HG02588 (cell line): Measurements from ENCODE around the gene MAG.
"Not testable (repeated sequence)": the region's sequence is repeated elsewhere in the genome, so short reads cannot be mapped to it uniquely, and the experiment has no call there.

Experiments
- ATAC-seq: cut with Tn5 transposase; IDR thresholded peaks from one replicate; pipeline ENCODE4 v1.9.1; 2021; ENCODE audit warnings: mild to moderate bottlenecking, moderate library complexity; ENCODE audit not compliant: unreplicated experiment

The MAG gene

DNA sequence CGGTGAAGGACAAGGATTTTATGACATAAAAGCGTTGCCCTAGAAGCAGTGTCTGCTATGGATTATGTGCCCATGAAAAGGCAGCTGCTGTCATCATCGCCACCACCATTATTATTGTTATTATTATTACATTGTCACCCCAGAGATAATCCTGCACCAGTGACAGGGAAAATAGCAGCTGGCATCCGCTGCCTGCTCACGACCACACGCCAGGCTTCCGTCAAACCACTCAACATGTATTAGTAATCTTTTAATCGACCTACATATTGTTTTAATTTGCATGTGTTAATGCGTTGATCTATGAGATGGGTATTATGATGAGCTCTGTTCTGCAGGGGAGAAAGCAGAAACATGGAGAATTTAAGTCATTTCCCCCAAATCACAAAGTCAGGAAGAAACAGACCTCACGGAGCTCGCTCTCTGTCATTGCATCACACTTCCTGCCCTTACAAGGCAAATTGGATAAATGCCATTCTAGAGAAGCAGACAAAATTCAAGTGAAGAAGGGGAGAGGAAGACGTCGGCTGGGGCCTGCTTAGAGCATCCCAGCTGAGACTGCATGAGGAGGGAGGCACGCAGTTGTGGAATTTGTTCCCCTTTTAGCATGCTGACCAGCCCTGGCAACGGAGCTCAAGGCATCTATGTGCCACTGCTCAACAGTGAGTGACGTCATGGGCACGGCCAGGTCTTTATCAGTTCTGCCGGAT is 66.1 kb downstream of the MAG start, which contains the start of gene FFAR3:
Gene FFAR3 (plus strand): TSS at position 594 of the 707 bp plus-strand sequence. CDS start 431 bp downstream, outside the sequence.
- no peak for ATAC-seq

- not testable (repeated sequence) for ATAC-seq
Observed at GRCh38 chr19:35358834-35359233, 66.9 kb downstream of the MAG start.

DNA sequence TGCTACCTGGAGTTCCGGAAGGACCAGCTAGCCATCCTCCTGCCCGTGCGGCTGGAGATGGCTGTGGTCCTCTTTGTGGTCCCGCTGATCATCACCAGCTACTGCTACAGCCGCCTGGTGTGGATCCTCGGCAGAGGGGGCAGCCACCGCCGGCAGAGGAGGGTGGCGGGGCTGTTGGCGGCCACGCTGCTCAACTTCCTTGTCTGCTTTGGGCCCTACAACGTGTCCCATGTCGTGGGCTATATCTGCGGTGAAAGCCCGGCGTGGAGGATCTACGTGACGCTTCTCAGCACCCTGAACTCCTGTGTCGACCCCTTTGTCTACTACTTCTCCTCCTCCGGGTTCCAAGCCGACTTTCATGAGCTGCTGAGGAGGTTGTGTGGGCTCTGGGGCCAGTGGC is 67.4 kb downstream of the MAG start:
- ATAC-seq = not testable (repeated sequence)

GRCh38 chr19:35360081-35360480 is 68.1 kb downstream of the MAG start:
- not testable (repeated sequence) for ATAC-seq

DNA sequence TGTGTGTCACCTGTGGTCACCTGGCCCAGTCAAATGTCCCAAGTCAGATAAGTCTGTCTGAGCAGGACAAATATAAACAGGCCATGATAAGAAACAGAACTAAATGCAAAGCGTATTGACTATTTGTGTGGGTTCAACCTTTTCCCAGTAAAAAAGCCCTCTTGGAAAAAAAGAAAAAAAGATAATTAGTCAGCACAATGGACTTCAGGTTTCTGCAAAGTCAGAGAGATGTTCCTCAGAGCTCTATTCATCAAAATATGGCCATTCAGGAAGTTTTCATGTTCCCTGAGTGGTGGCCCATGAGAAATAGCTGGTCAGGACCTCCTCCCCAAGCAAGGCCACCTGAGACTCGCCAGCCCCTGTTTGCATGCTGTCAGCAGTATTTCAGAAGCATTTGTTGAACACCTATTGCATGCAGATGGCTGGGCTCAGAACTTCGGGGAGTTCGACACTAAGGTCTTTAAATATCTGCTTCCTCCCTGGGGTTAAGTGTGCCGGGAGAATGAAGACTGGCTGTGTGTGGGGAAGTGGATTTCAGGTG is 69.0 kb downstream of the MAG start:
- no peak for ATAC-seq

DNA sequence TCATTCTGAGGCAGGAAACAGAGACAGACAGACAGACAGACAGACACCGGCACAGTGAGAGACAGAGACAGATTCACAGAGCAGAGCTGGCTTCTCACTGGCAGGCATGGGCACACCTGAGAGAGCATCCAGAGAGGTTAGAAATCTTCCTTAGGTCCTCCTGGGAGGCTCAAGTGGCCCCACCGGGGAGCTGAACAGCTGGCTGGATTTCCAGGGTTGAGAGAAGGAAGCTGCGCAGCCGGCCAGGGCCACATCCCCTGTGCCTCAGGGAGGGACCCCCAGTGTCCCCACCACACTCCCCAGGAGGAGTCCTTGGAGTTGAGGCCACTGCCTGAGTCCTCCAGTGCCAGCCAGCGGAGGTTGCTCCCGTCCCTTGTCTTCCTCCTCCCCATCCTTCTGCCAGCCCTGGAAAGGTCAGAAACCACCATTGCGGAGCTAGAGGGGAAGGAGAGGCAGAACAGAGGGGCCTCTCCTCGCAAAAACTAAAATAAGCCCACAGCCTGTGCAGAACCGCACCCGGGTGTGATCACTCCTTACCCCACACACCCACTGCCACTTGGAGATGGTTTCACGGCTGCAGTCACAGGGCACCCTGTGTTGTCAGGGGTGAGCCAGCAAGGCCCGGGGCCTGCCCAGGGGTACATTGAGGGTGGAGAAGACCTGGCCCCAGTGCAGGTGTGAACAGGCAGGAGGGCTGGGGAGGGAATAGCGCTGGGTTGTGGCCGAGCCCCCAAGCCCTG is 70.5 kb downstream of the MAG start:
- ATAC-seq = no peak

- ATAC-seq = no peak
Observed at GRCh38 chr19:35363001-35363590, 71.1 kb downstream of the MAG start.
